DMS153 treated with DMSO at 0.1 percent for 48 hours (cell line): ENCODE measurements around the gene APBA2.
"Not testable (repeated sequence)": the region's sequence is repeated elsewhere in the genome, so short reads cannot be mapped to it uniquely, and the experiment has no call there.

Experiments
- DNase-seq: peaks from one replicate; lab custom pipeline; 2025; ENCODE audit not compliant: unreplicated experiment; lab: John Stamatoyannopoulos, UW

APBA2 gene

DNA sequence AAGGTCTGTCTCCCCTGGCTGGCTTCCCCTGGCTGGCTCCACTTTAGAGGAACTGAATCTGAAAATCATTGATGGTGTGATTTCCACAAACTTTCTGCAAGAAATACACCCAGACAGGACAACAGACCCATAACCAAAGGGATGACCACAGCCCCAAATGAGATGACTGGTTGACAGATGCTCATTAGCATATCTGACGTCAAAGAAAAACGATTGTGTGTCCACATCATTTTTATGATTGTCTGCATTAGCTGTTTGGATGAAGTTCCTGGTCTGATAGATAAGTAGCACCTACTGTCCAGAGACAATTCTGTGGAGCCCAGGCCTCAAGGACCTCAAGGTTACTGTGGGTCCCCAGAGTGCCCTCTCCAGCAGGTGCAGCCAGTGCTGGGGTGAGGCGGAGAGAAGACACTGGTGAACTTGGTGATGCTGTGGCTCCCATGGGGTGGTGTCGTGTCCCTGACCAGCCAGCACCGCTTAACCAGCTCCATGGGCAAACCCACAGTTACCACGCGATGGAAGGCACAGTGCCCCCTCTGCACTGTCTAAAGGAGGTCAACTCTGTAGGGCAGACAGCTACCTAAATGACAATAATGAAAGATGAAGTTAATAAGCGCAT lies 256.5 kb downstream of the APBA2 start:
- no peak for DNase-seq

DNA sequence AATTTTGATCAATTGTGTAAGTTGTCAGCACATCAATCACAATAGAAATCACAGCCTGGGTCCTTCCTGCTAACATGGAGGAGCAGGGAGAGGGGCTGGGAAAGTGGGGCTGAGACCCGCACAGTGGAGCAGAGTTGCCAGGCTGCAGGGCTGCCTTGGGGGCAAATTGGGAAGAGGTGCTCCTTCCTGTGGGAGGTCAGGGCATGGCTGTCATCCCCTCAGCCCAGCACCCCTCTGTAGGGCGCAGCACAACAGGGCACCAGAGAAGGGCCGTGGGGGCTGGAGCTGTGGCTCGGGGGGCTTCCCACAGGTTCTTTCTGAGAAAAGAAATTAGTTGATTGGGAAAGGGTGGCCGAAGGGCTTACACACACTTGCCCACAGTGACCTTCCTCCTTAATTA lies 257.5 kb downstream of the APBA2 start:
- no peak for DNase-seq

DNA sequence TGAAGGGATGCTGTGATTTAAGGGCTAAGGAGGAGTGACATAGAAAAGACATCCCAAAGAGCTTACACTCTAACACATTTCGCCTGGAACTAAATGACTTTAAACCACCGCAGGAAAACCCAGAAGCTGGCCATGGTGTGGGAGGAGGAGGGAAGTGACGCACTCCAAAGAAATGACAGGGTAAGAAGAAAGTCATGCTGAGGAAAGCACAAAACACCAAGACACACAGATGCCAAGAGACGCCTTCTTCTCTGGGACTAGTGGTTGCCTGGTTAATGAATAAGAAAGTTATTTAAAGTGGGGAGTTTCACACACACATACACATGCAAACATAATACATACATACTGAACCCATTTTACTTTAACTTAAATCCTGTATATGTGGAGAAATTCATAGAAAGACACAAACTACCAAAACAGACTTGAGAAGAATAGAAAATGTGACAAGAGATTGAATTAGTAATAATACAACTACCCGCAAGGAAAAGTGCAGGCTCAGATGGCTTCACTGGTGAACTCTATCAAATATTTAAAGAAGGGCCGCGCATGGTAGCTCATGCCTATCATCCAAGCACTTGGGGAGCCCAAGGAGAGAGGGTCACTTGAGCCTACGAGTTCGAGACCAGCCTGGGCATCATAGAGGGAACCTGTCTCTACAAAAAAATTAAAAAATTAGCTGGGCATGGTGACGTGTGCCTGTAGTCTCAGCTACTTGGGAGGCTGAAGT lies 258.3 kb downstream of the APBA2 start:
- no peak for DNase-seq

DNA sequence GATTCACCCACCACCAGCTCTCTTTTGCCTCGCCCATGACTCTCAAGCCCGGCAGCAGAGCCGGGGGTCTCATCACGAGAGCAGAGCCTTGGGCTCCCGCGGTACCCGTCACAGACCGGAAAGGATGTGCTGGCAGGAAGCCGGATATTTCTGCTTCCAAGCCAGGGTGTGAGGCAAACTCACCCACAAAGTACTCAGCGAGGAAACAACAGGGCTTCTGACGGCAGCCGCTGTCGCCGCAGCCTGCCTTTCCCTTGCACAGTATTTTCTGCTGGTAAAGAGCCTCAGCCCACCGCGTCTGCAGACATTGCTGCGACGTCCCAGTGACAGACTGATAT lies 263.9 kb downstream of the APBA2 start:
- DNase-seq: no peak

GRCh38 chr15:29150515-29151483 lies 265.0 kb downstream of the APBA2 start:
- DNase-seq: no peak

GRCh38 chr15:29151484-29151857 lies 265.7 kb downstream of the APBA2 start:
- no peak for DNase-seq

DNA sequence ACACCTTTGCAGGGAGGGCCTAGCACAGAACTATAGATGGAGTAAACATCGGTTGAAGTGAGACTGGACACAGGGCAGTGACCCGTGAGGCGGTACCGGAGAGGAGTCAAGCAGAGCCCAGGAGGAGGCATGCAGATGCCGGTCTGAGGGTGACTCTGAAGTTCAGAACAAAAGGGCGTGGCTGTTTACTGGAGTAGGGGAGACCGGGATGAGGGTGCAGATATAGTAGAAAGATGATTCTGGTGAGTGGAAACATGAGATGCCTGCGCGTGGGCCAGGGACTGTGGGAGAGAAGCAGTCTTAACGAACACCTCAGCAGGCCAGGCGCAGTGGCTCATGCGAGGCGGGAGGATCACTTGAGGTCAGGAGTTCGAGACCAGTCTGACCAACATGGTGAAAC lies 270.7 kb downstream of the APBA2 start:
- no peak for DNase-seq

DNA sequence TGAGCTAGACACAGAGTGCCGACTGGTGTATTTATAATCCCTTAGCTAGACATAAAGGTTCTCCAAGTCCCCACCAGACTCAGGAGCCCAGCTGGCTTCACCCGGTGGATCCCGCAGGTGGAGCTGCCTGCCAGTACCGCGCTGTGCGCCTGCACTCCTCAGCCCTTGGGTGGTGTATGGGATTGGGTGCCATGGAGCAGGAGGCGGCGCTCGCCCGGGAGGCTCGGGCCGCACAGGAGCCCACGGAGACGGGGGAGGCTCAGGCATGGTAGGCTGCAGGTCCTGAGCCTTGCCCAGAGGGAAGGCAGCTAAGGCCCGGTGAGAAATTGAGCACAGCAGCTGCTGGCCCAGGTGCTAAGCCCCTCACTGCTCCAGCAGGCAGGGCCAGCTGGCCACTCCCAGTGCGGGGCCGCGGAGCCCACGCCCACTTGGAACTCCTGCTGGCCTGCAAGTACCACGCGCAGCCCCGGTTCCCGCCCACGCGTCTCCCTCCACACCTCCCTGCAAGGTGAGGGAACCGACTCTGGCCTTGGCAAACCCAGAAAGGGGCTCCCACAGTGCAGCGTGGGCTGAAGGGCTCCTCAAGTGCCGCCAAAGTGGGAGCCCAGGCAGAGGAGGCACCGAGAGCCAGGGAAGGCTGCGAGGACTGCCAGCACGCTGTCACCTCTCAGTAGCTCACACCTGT lies 274.1 kb downstream of the APBA2 start:
- no peak for DNase-seq

- DNase-seq: no peak
These were observed 276.6 kb downstream of the APBA2 start for GRCh38 chr15:29162411-29162810.

- not testable (repeated sequence) for DNase-seq
These were observed 281.3 kb downstream of the APBA2 start for GRCh38 chr15:29167122-29167521.
